HG02973 (cell line): Measurements from ENCODE around the gene HDDC2.

Experiments
- ATAC-seq: cut with Tn5 transposase; IDR thresholded peaks from one replicate; pipeline ENCODE4 v1.9.1; 2021; ENCODE audit warnings: moderate library complexity; ENCODE audit not compliant: unreplicated experiment

Gene HDDC2, protein sequence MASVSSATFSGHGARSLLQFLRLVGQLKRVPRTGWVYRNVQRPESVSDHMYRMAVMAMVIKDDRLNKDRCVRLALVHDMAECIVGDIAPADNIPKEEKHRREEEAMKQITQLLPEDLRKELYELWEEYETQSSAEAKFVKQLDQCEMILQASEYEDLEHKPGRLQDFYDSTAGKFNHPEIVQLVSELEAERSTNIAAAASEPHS

DNA sequence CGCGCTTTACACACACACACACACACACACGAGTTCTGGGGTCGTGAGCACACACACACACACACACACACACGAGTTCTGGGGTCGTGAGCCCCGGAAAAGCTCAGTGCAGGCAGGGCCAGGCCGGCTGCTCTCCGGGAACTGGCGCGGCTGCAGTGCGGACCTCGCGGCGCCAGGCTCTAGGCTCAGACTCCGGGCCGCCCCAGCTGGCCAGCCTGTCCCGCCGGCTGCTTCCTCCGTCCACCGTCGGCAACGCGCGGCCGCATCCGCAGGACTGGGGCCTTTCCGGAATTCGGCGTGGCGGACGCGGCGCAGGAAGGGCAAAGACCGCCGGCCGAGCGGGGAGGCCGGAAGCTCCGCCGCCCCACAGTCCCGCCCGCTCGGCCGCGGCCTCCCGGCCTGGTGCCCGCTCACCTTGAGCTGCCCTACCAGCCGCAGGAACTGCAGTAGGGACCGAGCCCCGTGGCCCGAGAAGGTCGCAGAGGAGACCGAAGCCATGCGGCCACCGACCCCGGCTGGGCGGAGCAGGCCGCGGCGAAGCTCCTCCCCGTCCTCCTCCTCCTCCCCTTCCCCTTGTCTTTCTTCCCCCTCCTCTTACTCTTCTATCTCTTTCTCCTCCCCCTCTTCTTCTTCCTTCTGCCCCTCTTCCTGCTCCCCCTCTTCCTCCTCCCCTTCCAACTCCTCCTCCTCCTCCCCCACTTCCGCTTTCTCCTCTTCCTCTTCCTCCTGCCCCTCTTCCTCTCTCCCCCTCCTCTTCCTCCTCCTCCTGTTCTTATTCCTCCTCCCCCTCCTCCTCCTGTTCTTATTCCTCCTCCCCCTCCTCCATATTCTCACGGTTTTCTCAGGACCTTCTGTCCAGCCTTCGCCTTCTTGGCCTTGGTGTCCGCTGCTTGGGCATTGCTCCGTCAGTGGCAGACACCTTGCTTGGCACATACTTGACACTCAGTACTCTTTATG, at the start of gene HDDC2:
Gene HDDC2, minus strand, starts transcription at position 533 of the 957 bp plus-strand sequence. Its CDS starts 35 bp downstream, at position 498.
- ATAC-seq, result peak; percentile 87

DNA sequence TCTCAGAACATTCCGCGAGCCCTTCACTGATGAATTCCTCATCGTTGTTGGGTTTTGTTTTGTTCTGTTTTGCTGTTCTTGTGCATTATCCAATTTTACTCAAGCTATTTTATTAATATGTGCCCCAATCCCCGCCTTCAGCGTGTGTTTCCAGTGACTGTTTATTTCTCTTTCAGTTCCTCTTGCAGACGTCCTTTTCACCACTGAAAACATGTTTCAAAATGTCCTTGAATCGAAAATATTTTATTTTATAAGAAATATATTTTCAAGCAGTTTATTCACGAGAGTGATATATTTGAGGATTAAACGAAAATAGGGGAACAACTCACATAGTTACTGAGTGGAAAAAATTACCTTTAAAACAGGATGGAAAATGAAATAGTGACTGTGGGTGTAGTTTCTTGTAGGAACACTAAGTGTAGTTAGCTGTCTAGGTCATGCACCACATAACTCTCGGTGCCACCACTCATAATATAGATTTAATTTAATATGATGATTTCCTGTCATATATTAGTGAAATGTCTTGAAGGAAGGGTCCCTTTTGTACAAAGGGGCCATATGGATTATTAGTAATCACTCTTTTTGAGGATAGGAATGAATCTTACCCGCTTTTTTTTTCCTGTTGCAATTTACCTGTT, 45.3 kb upstream of the HDDC2 start:
- peak; percentile 87 for ATAC-seq

DNA sequence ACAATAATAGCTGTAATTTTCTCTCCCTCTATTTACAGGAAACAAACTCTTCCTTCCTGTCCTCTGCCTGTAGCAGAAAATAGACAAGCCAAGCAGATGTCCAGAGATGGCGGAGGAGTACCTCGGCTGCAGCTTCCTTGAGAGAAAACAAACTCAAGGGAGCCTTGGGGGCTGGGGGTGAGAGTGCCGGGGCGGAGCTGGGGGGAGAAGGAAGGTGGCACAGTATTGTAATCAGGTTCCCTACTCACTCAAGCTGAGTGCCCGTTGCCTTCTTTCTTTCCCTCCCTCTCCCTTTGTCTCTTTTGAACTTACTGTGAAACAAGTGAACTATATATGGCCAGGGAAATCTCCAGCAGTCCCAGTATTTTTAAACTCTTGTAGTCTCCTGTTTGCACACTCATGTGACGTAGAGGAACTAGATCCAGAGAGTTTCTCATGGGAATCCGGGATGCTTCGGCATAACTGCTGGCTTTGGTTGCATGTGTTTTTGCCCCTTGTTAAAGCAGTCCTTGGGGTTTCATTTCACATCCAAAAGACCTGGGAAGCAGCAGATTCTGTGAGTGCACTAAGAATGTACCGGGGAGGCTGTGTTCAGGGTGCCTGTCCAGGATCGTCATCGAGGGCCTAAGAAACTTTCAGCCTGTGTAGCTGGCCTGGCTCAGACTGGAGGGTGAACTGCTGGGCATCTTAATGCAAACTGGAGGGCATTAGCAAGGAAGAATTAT, 44.6 kb upstream of the HDDC2 start:
- ATAC-seq, result peak; percentile 46

DNA sequence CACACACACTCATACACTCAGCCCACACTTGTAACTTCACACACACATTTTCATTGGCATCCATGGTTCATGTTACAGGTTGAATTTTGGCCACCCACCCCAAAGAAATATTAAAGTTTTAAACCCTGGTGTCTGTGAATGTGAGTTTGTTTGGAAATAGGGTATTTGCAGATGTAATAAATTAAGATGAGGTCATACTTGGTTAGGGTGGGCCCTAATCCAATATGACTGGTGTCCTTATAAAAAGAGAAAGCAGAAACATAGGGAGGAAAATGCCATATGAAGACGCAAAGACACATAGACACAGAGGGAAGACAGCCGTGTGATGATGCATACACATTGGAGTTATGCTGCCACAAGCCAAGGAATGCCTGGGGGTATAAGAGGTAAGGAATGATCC, 39.7 kb upstream of the HDDC2 start:
- no peak for ATAC-seq

DNA sequence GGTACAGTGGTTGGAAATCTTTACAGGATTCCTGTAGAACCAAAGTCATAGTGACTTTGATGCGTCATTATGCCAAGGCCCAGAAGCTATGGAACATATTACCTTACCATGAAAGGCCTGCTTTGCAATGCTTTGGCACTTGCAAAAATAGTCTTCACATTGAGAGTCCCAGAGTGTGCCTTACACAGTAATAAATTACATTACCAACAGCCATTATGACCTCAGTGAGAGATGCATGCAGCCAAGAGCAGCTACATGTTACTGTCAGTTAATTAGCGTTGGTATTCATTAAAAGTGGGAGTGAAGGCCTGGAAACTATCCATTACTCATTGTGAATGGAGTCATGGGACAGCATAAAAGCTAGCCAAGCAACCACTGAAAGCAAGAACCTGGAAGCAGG, 39.2 kb upstream of the HDDC2 start:
- no peak for ATAC-seq

DNA sequence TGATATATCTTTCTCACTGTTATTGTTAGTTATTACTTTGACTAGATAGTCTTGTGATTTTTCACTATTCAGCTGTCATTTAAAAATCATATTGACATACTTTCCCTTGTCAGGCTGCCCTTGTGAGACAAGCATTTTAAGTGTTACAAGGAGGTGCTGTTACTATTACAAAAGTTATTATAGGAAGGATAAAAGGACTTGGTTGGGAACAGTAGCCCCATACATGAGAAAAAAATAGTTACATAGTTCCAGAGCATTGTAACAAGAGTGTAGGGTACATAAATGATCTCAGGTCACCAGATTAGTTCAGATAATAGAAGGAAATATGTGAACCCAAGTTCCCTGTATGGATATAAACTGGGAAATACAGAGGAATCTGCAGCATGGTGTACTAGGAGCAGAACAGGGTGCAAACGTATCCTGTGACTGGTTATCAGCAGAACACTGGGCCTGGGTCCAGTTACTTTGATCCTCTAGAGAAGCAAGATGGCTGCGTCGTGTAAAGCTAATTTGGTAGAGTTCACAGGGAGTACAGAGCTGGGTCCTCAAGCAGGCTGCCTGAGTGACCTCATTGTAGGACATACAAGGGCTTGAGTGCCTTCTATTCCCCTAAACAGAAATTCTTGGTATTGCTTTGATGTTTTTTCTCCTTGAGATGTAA, 38.5 kb upstream of the HDDC2 start:
- ATAC-seq, result no peak

DNA sequence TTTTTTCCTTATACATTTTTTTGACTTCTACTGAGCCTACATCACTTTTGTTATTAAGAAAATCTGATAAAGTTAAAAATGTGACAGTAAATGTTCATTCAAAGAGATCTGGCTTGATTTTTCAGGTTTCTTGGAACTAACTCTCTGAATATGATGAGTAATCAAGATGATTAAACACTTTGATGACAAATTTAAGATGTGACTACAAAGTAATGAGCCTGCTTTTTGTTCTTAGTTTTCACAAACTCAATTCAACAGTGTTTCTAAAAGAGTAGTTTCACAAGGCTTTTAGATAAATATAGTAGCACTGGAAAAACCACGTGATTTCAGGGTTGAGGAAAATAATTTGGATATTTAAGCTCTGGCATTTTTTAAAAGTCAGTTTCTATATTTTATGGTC, 37.9 kb upstream of the HDDC2 start:
- no peak for ATAC-seq

DNA sequence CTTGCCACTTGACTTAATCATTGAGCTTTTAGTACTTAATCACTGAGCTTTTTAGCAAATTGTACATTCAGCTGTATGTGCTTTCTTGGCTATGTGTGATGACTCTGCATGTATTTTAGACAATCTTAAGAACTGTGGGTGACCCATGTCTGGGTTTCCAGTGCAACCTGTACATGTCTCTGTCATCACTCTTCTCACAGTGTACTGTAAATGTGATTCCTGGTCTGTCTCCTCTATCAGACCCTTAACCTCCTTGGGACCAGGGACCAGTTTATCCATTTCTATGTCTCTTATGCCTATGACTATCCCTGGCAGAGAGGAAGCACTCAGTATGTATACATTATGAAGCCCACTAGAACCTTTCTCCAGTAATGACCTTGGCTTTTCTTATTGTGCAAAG, 36.6 kb upstream of the HDDC2 start:
- no peak for ATAC-seq

DNA sequence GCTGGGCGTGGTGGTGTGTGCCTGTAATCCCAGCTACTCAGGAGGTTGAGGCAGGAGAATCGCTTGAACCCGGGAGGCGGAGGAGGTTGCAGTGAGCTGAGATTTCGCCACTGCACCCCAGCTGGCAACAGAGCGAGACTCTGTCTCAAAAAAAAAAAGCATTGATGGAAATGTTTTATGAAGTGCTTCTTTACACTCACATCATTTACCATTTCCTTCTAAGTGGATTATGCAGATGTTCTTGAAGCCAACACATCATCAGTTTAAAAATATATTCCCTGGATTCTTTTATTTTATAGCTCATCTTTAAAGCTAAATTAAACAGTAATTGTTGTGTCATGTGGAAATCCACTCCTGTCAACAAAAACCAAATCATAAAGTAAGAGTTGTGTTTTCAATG, 35.9 kb upstream of the HDDC2 start:
- no peak for ATAC-seq

DNA sequence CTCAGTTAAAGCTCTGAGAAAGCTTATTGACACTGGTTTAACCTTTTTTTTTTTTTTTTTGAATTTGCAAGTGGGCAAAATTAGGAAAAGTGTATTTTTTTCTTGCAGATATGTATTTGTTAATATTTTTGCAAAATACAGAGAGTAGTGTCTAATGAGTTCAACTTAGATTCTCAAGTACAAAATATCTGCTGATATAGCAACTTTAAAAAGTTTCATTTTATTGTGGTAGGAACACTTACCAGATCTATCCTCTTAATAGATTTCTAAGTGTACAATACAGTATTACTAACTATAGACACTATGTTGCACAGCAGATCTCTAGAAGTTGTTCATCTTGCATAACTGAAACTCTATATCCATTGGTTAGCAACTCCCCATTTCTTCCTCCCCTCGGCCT, 30.9 kb upstream of the HDDC2 start:
- no peak for ATAC-seq

DNA sequence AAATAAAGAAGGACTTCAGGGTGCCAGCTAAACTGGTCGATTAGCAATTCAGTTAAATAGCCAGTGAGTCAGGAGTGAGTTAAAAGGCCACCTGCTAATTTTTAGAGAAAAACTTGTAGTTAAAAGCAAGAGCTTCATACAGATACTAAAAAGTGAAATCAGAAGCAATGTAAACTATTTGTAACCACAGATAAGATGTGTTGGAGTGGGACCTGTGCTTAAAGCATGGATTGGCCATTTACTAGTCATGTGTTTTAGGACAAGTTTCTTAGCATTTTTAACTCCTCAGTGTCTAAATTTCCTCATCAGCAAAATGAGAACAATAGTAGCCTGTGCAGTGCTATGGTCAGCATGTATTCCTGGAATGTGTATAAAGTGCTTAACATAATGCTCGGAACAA, 23.8 kb upstream of the HDDC2 start:
- ATAC-seq, result no peak

DNA sequence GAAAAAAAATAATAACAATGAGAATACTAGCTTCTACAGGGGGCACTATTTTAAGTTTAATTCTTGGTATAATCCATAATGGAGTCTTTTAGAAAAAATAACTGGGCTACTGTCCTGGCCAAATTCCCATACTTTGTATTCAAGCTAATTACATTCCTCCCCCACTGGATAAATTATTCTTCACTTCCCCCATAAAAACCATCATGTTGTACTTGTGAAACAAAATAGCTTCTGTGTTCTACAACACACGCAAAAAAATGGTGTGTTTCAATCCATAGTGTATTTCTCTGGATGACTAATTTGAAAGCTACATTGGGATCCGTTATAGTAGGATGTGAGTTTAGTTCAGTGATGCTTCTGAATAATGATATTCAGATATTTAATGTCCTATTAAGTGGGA, 21.6 kb upstream of the HDDC2 start:
- no peak for ATAC-seq

DNA sequence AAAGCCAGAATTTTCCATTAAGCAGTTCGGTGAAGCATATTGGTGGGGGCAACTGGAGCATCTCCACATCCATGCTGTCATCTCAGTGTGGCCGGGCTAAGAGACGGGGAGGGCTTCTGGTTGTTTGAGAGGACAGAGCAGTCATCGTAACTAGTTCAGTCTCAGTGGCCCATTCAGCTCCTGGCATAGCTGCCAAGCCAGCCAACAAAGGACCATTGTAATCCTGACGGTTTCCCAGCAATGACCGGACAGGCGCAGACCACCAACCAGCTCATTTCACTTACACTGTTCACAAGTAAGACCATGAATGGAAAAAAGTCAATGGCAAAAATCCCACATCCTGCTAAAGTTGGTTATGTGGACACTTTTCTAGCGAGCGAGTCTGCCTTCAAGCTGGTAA, 14.9 kb upstream of the HDDC2 start:
- no peak for ATAC-seq

DNA sequence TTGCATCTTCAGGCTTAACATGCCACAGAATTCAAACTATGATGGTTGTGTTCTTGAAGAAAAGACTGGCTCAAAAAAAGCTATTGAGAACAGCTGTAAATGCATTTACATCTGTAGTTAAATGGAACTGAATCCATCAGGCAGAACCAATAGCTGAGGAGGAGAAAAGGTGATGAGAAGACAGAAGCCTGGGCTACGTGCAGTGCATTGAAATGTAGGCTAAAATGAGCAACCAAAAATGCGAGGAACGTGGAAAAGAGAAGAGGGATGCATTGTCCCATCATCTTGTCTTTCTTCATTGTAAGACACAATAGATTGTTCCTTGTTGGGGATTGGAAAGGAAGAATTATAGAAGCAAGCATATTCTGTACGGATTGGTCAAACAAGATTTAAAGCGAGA, 13.8 kb upstream of the HDDC2 start:
- no peak for ATAC-seq

DNA sequence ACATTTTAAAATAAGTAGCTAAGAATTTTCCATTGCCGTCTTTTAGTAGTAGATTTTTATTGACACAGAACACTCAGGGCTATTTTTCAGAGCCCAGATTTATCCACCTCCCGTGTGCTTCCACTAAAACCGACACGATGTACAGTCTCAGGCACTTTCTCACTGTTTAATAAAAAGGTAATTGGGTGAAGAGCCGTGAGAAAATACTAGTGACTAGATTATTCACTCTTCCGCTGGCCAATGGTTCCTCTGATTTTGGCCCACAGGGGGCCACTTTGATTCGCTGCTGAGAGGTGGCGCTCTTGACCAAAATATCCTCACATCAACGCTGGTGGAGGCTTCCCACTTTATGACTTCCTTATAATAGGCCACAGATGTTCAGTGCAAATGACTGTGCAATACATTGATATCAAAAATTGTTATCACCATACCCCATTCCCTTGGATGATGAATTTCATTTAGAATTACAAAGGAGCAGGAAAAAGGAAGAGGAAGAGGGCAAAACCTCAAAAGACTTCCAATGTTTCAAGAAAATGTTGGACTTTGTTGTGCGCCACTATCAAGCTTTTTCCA, 12.3 kb upstream of the HDDC2 start:
- peak; percentile 84 for ATAC-seq

DNA sequence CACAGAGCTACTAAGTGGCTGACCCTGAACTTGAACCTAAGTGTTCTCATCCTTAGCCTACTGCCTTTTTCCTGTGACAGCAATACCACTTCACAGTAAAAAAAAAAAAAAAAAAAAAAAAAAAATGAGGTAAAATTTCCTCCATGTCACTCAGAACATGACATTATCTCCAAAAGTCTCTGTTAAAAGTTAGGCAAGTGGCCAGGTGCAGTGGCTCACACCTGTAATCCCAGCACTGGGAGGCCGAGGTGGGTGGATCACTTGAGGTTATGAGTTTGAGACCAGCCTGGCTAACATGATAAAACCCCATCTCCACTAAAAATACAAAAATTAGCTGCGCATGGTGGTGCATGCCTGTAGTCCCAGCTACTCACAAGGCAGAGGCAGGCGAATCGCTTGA, 11.2 kb upstream of the HDDC2 start:
- no peak for ATAC-seq

DNA sequence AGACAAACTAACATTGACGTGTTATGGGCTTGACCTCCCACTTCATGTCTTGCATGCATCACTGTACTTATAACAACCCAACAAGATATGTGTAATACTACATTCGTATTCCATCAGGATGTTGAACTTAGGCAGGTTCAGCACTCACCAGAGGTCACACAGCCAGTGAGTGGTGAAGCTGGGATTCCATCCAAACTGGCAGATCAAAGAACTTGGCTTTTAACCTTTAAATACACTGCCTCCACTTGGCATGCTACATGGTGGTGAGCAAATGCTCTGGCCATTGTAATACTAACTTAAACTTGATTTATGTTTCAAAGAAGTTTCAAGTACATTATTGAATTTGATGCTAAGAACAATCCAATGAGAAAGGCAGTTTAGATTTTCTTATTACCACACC, 10.7 kb upstream of the HDDC2 start:
- no peak for ATAC-seq

DNA sequence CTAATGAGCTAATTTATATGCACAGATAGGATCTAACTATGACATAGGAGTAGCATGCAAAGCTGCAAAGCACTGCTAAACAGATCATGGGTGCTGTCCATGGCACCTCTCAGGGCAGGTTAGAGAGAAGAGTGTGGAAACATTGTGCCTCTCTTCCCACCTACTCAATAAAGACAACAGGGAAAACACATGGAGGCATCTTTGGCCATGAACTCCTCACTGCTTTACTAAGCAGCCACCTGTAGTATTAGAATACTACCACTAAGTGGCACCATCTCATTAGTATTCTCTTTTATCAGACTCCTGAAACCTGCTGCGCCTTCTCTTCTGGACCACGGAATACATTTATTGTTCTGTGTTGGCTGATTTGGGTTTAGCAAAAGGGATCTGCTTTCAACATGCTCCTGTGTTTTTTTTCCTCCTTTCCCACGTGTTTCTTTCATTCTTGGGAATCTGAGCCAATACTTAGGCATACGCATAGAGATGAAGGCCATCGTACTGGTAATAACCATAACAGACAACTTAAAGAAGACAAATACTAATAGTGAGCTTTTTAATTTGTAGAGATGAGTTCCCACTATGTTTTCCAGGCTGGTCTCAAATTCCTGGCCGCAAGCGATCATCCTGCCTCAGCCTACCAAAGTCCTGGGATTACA, 9.4 kb upstream of the HDDC2 start:
- ATAC-seq, result peak; percentile 81

DNA sequence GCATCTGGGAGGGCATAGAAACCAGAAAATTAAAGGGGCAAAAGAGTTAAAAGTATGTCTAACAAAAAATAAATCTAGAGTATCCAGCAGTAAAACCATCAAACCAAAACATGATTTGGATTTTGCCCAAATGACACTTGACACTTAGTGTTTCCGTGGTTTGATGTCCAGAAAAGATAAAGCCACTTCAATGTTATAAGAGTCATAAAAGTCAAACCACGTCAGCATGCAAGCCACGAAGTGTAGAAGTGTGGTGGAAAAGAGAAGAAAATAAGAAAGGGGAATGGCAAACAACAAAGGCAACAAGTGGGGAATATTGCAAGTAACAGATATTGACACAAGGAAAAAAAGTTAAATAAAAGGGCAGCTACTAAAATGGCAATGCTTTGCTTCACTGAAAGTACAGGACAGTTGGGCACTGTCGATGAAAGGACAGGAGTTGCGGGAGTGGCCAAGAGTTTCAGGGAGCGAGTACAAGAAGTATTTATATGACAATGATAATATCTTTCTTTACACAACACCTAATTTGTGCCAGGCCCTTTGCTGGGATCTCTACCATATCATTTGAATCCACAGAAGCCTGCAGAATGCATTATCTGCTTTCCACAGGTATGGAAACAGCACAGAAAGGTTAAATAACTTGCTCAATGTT, 6.3 kb upstream of the HDDC2 start:
- no peak for ATAC-seq
